ENCODE measurements around the gene AKAP13. TPM values are rescaled to one million over a fixed set of nuclear protein-coding genes. Genes with fewer than 3 reads are reported as not detected.

The AKAP13 gene
- total RNA-seq, 2 experiments from 2014 or later = 83.2 to 85.2 TPM

- Mint-ChIP-seq H3K4me3 (no peak overlapping the region), H3K27me3 (no peaks in the 10 kb centered on the region), H3K9me3 (no peaks in the 10 kb centered on the region), H3K4me1 (peaks cover 29% of the 10 kb centered on the region), H3K27ac (peak overlapping the region; percentile 56), H3K36me3 (peaks cover 32% of the 10 kb centered on the region)
- DNase-seq = no peak
Observed at GRCh38 chr15:85718981-85719380, 338.6 kb downstream of the AKAP13 start.

GRCh38 chr15:85722374-85723152 is 342.2 kb downstream of the AKAP13 start:
- DNase-seq = no peak
- Mint-ChIP-seq H3K4me1 (peaks cover 25% of the 10 kb centered on the region), H3K9me3 (no peaks in the 10 kb centered on the region), H3K27me3 (no peaks in the 10 kb centered on the region), H3K27ac (peak overlapping the region; percentile 1), H3K4me3 (no peak overlapping the region), H3K36me3 (peaks cover 30% of the 10 kb centered on the region)

GRCh38 chr15:85723960-85724945 is 343.9 kb downstream of the AKAP13 start:
- no peaks in the 10 kb centered on the region for H3K9me3 Mint-ChIP-seq
- H3K27me3 Mint-ChIP-seq = no peaks in the 10 kb centered on the region
- peaks cover 23% of the 10 kb centered on the region for H3K4me1 Mint-ChIP-seq
- H3K27ac Mint-ChIP-seq = peak overlapping the region; percentile 92
- H3K4me3 Mint-ChIP-seq = peak overlapping the region; percentile 36
- DNase-seq = no peak
- peaks cover 23% of the 10 kb centered on the region for H3K36me3 Mint-ChIP-seq

- H3K27me3 Mint-ChIP-seq = no peaks in the 10 kb centered on the region
- peaks cover 24% of the 10 kb centered on the region for H3K36me3 Mint-ChIP-seq
- no peaks in the 10 kb centered on the region for H3K9me3 Mint-ChIP-seq
- DNase-seq = no peak
- peak overlapping the region; percentile 92 for H3K27ac Mint-ChIP-seq
- no peak overlapping the region for H3K4me3 Mint-ChIP-seq
- peaks cover 24% of the 10 kb centered on the region for H3K4me1 Mint-ChIP-seq
Observed at GRCh38 chr15:85725019-85725418, 344.6 kb downstream of the AKAP13 start.

GRCh38 chr15:85725564-85725963 is 345.2 kb downstream of the AKAP13 start:
- no peak for DNase-seq
- H3K4me3 Mint-ChIP-seq = no peak overlapping the region
- peaks cover 23% of the 10 kb centered on the region for H3K4me1 Mint-ChIP-seq
- H3K27me3 Mint-ChIP-seq = no peaks in the 10 kb centered on the region
- peaks cover 25% of the 10 kb centered on the region for H3K36me3 Mint-ChIP-seq
- H3K9me3 Mint-ChIP-seq = no peaks in the 10 kb centered on the region
- H3K27ac Mint-ChIP-seq = peak overlapping the region; percentile 40

- H3K27me3 Mint-ChIP-seq = no peaks in the 10 kb centered on the region
- no peaks in the 10 kb centered on the region for H3K9me3 Mint-ChIP-seq
- peaks cover 23% of the 10 kb centered on the region for H3K36me3 Mint-ChIP-seq
- H3K4me1 Mint-ChIP-seq = peaks cover 17% of the 10 kb centered on the region
- DNase-seq = no peak
- H3K27ac Mint-ChIP-seq = peak overlapping the region; percentile 7
- no peak overlapping the region for H3K4me3 Mint-ChIP-seq
Observed at GRCh38 chr15:85726454-85726853, 346.1 kb downstream of the AKAP13 start.

GRCh38 chr15:85727068-85727467 is 346.7 kb downstream of the AKAP13 start:
- Mint-ChIP-seq H3K27me3 (no peaks in the 10 kb centered on the region), H3K4me3 (no peak overlapping the region), H3K4me1 (peaks cover 17% of the 10 kb centered on the region), H3K36me3 (peaks cover 25% of the 10 kb centered on the region), H3K9me3 (no peaks in the 10 kb centered on the region), H3K27ac (peak overlapping the region; percentile 61)
- no peak for DNase-seq

GRCh38 chr15:85730001-85730820 is 349.8 kb downstream of the AKAP13 start:
- Mint-ChIP-seq H3K27me3 (no peaks in the 10 kb centered on the region), H3K9me3 (peaks cover 10% of the 10 kb centered on the region)

GRCh38 chr15:85733416-85733815 is 353.0 kb downstream of the AKAP13 start:
- H3K4me1 Mint-ChIP-seq = peaks cover 8% of the 10 kb centered on the region
- no peak overlapping the region for H3K27ac Mint-ChIP-seq
- no peak for DNase-seq
- H3K4me3 Mint-ChIP-seq = no peak overlapping the region
- H3K27me3 Mint-ChIP-seq = no peaks in the 10 kb centered on the region
- H3K36me3 Mint-ChIP-seq = peaks cover 43% of the 10 kb centered on the region
- H3K9me3 Mint-ChIP-seq = peaks cover 10% of the 10 kb centered on the region

More at GRCh38 chr15:85730001-85730820, 349.8 kb downstream of the AKAP13 start:
- H3K27ac Mint-ChIP-seq = peak overlapping the region; percentile 62
- H3K4me3 Mint-ChIP-seq = no peak overlapping the region
- peaks cover 8% of the 10 kb centered on the region for H3K4me1 Mint-ChIP-seq
- H3K36me3 Mint-ChIP-seq = peaks cover 39% of the 10 kb centered on the region
- DNase-seq = peak; percentile 29

GRCh38 chr15:85737061-85737460 is 356.7 kb downstream of the AKAP13 start:
- Mint-ChIP-seq H3K9me3 (peaks cover 10% of the 10 kb centered on the region), H3K36me3 (peaks cover 41% of the 10 kb centered on the region), H3K27ac (no peak overlapping the region), H3K4me1 (no peaks in the 10 kb centered on the region), H3K4me3 (no peak overlapping the region), H3K27me3 (no peaks in the 10 kb centered on the region)
- DNase-seq = no peak

GRCh38 chr15:85741021-85741421 is 360.6 kb downstream of the AKAP13 start:
- Mint-ChIP-seq H3K36me3 (peaks cover 18% of the 10 kb centered on the region), H3K27ac (no peak overlapping the region), H3K4me1 (no peaks in the 10 kb centered on the region), H3K4me3 (no peak overlapping the region), H3K9me3 (no peaks in the 10 kb centered on the region), H3K27me3 (no peaks in the 10 kb centered on the region)
- no peak for DNase-seq

- Mint-ChIP-seq H3K4me1 (no peaks in the 10 kb centered on the region), H3K27ac (no peak overlapping the region), H3K9me3 (no peaks in the 10 kb centered on the region), H3K36me3 (peaks cover 17% of the 10 kb centered on the region), H3K27me3 (no peaks in the 10 kb centered on the region), H3K4me3 (no peak overlapping the region)
- DNase-seq = no peak
Observed at GRCh38 chr15:85741662-85742061, 361.3 kb downstream of the AKAP13 start.

GRCh38 chr15:85742186-85742821 is 361.9 kb downstream of the AKAP13 start:
- Mint-ChIP-seq H3K27ac (peak overlapping the region; percentile 22), H3K4me3 (no peak overlapping the region), H3K9me3 (no peaks in the 10 kb centered on the region), H3K27me3 (no peaks in the 10 kb centered on the region), H3K4me1 (no peaks in the 10 kb centered on the region), H3K36me3 (peaks cover 15% of the 10 kb centered on the region)
- no peak for DNase-seq

GRCh38 chr15:85743392-85744055 is 363.1 kb downstream of the AKAP13 start:
- Mint-ChIP-seq H3K9me3 (no peaks in the 10 kb centered on the region), H3K36me3 (peaks cover 15% of the 10 kb centered on the region)

More at GRCh38 chr15:85743392-85744055, 363.1 kb downstream of the AKAP13 start:
- Mint-ChIP-seq H3K4me1 (no peaks in the 10 kb centered on the region), H3K27ac (peak overlapping the region; percentile 25), H3K27me3 (no peaks in the 10 kb centered on the region), H3K4me3 (no peak overlapping the region)
- no peak for DNase-seq

Data from activated naive CD8-positive, alpha-beta T cell treated with anti-CD3 and anti-CD28 coated beads for 36 hours (primary cell).